ENCODE data around the gene SFMBT2. TPM values are rescaled to one million over a fixed set of nuclear protein-coding genes. Genes with fewer than 3 reads are reported as not detected.

SFMBT2 gene
- total RNA-seq, 1 experiment from 2014 or later: 0.03 TPM

DNA sequence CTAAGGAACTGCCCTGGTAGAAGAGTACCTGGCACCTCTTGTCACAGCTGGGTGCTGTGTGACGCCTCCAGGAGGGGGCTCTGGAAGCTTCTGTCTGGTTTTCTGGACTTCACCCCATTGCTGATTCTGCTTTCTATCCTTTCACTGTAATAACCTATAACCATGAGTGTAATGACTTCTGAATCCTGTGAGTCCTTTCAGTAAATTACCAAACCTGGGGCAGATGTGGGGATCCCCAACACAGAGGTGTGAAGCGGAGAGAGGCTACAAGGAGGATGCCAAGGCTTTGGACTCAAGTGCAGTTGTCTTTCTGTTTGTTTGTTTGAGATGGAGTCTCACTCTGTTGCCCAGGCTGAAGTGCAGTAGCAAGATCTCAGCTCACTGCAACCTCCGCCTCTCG is 143.7 kb downstream of the SFMBT2 start:
- no peak for DNase-seq (ENCODE audit: low spot score)

DNA sequence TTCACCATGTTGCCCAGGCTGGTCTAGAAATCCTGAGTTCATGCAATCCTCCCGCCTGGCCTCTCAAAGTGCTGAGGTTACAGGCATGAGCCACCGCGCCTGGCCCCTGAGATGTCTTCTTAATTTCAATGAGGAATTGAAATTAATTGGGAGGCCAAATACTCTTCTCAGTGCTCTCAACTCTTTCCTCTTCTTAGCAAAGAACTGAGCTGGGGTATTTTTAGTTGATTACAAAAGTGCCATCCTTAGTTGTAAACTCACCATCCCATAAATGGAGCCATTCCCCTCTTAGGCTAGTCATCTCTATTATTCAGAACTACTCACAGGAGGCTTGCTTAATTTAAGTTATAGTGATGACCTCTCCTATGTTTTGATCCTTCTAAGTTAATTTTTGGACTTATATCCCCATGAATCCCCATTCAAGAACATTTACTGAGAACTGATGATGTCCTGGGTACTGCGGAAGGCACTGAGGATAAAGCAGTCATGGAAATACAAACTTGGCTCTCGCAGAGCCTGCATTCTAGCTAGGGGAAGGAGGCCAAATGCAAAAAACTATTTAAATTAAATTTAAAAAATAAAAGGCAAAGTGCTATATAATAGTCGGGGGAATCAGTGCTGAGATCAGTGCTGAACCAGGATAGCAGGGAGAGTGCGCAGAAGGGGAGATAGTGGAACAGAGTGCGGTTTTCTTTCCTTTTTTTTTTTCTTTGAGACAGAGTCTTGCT is 145.3 kb downstream of the SFMBT2 start:
- DNase-seq (ENCODE audit: low spot score): no peak

DNA sequence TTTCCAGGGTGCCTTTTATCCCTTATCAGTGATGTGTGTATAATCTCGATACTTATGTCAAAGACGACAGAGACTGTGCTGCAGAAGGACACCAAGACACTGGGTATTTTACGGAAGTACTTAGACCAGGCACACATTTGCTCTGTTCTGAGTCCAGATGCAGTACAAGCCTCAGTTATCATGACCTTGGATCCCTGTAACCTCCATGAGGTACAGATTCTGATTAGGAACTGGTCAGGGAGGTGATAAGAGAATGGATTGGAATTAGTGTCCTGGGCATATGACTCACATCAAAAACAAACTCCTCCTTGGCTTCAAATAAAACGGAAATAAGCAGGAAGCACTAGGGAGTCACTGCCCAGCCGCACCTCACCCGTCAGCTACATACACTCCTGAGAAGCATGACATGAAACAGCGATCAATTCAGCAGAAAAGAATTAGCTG is 146.5 kb downstream of the SFMBT2 start:
- peak; percentile 51 for DNase-seq (ENCODE audit: low spot score)

DNA sequence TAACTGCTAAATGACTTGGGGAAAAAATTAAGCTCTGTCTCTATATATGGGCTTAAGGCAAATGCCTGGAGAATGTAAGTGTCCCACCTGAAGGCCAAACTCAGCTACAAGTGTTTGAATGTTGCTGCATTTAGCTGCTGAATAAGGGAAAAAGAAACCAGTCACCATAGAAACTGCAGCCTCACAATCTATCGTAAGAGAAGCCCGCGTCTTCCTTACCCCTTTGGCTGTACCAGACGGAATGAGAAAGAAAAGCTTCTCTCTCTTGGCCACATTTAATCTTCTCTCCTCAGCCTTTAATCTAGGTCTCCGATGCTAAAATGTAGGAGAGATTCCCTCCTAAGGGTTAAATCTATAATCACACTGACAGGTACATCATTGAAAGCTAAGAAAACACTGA is 147.2 kb downstream of the SFMBT2 start:
- DNase-seq (ENCODE audit: low spot score): no peak

DNA sequence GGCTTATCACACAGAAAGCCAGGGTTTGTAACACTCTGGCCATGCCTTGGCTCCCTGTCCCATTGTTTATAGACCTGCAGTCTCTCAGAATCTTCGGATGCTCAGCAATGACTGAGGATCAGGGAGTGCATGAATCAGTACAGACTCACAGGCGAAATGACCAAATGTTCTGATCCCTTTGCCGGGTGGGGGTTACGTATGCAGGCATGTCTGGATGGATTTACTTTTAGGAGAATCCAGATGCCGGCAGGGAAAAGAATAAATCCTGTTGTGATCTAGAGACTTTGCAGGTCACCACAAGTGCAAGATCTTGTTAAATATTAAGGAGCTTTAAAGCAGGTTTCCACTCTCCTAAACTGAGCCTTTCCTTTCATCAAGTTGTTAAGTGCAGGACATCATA is 149.5 kb downstream of the SFMBT2 start:
- no peak for DNase-seq (ENCODE audit: low spot score)

DNA sequence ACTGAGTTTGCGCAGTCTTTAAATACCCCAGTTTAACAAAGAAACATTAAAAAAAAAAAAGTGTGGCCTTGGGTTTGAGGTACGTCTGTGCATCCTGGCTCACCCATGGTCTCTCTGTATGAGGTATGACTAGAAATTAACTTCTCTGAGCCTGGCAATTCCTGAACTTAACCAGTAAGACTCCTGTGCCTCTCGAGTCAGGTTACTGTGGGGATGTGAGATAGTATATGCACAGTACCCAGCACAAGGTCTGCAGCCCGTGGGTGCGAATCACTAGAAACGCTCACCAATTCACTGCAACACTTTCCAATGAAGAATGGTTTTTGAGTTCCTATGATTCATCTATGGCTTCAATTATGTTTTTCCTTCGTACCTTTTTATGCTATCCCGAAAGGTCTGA is 149.9 kb downstream of the SFMBT2 start:
- no peak for DNase-seq (ENCODE audit: low spot score)

DNA sequence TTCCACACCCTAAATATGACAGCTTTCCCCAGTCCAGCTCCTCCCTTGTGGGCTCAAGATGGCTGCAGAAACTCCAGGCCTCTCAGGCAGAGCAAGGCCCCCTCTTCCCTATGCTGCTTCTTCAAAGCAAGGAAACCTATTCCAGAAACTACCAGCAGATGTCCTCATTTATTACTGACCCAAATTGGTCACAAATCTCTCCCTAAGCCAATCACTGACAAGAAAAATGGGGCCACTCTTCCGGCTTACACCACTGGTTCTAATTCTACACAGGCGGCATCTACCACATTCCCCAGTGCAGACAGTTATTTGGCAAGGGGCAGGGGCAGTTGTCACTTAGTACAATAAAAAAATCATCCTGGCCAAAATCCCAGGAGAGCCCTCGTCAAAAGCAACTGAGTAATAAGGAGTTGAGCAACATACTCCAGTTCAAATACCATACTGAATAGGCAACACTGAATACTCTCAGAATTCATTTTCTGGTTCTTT is 150.4 kb downstream of the SFMBT2 start:
- DNase-seq (ENCODE audit: low spot score): peak; percentile 67

DNA sequence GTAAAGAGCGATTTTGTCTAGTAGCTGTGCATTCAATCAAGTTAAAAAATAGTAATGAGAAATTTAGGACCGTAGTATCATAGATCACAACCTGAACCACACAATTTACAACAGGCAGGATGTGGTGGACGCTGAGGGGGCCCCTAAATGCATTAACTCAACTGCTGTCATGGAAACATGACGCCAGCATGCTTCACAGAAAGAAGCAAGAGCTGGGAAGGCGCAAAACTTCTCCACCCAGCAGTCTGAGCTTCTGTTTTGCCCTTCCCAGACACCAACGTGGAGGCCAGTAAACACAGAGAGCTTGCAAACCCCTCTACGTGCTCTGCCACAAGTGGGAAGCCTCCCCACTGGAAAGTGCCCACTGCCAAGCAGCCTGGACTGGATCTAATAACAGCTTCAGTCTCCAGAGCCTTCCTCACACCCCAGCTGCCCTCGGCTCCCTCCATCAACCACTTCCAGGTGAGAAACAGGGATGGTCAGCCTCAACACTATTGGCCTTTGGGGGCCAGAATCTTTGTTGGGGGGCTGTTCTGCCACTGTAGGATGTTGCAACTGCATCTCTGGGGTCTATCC is 151.8 kb downstream of the SFMBT2 start:
- no peak for DNase-seq (ENCODE audit: low spot score)

DNA sequence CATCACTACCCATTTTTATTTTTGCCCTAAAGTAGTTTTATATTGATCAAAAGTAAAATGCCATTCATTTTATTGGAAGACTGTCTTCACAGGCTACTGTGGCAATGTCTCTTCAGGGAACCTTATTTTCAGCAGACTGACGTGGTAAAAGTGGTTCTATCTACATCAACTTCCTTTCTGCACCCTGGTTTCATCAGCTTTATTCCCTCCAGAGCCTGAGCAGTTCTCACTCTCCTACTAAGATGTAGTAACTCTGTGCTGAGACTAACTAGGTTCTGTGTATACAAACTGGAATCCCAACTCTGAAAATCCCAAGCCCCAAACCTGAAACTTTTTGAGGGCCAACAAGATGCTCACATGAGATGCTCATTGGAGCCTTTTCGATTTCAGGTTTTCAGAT is 155.3 kb downstream of the SFMBT2 start:
- DNase-seq (ENCODE audit: low spot score): no peak

DNA sequence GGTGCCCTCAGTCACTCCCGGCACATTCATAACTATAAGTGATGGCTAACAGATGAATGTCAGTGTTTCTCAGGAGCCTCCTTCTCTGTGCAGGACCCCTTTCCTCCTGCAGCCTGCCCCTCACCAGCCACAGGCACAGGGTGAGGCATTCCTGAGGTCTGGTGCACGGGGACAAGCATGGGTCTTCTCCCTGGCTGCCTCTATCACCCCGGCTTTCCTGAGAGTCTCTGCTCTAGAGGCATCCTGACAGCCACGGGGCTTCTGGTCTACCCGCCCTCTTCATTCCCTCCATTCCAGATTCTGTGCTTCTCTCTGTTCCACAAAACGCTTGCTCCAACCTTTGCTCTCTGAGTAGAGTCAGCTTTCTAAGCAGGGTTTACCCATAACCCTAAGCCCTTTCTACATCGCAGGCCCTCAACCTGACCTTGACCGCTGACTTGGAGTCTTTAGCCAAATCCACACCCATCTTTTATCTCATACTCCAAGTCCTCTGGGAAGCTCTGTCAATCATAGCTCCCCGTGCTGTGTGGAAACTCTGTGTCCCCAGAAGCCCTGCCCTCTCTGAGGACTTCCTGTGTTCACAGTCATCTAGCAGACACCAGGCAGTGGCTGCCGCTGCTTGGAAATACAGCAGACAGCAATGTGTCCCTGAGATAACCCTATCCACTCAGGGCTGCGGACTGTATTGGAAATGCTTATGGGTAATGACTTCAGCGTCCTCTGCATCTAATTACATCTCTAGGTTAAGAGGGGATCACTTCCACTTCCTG is 159.0 kb downstream of the SFMBT2 start:
- DNase-seq (ENCODE audit: low spot score): no peak

DNA sequence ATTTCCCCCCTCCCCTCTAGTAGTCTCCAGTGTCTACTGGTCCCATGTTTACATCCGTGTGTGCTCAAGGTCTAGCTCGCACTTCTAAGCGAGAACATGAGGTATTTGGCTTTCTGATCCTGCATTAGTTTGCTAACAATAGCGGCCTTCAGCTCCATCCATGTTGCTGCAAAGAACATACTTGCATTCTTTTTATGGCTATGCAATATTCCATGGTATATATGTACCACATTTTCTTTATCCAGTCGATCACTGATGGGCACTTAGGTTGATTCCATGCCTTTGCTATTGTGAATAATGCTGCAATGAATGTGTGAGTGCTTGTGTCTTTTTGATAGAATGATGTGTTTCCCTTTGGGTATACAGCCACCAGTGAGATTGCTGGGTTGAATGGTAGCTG is 160.6 kb downstream of the SFMBT2 start:
- DNase-seq (ENCODE audit: low spot score): no peak

DNA sequence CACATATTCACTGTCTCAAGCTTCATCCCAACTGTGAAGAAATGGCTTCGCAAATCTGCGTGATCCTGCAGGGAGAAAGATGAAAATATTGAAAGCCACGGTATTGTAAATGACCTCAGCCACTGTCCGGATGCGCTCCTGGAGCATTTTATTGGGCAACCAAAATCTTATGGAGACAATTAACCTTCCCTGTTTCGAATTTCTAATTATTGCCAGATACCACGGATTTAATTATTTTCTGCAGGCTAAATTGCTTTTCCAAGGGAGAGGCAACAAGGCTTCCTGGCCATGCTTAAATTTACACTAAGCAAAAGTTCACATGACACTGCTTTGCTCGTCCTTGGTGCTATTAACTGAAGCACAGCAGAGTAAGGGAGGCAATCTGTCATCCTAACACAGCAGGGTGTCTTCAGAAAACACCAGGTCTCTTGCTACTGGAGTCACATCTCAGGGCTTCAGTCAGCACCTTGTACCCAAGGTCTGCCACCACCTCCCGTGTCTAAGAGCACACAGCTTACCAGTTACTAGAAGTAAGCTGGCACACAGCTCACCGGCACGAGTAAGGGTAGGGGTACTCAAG is 162.2 kb downstream of the SFMBT2 start:
- no peak for DNase-seq (ENCODE audit: low spot score)

DNA sequence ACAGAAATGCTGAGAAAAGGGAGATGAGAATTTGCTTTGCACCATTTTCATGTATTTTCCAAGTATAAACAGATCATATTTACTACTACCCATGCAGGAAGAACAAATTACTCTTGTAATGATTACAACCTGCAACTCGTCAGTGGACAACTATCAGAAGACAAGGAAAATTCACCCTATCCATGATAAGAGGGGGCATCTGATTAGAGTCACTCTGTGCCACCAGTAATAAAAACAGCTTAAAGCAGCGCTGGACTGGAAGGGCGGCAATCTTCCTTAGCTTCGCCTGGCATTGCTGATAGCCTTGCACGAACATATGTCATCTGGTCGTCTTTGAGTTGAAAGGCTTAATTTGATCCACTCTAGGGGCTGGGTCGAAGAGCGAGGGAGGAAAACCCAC is 162.7 kb downstream of the SFMBT2 start:
- no peak for DNase-seq (ENCODE audit: low spot score)

DNA sequence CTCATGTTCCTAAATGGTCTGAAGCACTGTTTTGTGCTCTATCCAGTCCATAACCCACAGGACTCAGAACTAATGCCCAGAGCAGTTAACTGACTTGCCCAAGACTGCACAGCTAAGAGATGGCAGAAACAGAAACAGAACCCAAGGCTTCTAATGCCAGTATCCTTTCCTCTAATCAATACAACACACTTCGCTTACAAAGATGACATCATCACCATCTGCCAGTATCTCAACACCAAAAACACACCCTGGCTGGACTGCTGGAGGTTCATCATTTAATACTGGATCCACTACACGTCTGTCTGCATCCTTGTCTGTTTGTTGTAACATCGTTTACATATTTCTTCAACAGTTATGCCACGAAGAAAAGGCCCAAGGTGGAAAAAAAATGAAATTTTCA is 165.3 kb downstream of the SFMBT2 start:
- DNase-seq (ENCODE audit: low spot score): no peak

DNA sequence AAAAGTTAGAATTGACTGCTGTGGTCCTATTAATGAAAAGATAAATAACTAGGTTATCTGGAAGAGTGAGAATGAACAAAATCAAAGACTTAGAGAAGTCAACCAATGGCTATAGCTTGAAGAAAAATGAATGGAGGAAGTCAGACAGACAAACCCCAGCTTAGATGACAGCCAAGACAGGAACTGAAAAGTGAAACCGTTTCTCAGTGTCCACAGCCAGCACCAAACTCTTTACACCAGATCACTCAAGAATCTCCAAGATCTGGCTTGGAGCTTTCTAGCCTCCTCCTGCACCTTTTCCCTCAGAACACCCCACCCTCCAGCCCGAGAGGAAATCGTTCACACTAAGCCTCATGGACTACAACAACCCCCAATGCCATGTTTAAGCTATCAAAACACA is 167.0 kb downstream of the SFMBT2 start:
- DNase-seq (ENCODE audit: low spot score): no peak

DNA sequence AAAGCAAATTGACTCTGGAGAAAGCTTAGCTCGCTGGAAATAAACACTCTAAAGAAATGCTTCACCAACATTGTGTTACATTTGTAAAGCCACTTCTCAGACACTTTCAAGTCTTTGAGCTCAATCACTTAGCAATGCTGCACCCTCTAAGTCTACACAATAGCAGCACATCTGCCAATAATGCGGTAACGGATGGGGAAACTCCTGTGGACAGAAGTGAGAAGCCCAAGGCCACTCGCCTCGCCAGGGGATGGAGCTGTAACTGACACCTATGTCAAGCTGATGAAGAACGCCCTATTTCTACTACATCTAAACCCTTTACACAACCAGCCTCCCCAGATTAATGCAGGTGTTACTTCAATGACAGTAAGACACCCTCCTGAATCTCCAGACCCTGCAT is 167.7 kb downstream of the SFMBT2 start:
- no peak for DNase-seq (ENCODE audit: low spot score)

DNA sequence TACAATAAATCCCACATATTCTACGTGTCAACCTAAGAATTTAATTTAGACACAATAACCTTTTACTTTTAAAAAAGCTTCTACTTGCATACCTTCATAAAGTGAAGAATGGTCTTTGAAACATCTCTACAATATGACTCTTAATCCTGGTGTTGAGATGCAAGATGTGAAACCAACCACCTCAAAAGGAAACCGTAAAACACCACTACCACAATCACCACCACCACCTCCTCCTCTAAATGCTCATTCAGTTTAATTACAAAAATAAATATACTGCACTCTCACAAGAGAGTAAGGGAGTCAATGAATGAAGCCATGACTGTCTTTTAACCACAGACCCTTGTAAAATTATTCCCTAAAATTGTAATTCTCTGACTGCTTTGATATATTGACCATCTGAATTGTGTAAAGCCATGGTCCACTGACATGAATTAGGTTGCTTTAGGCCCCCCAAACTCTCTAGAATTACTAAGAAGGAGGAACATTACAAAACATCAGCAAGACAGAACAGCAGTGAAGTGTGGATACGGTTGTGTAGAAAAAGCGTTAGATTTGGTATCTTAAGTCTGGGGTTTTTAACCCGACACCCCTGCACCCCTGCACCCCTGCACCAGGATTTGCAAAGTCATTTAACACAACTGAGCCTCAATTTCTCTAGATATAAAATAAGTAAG is 171.4 kb downstream of the SFMBT2 start:
- no peak for DNase-seq (ENCODE audit: low spot score)

DNA sequence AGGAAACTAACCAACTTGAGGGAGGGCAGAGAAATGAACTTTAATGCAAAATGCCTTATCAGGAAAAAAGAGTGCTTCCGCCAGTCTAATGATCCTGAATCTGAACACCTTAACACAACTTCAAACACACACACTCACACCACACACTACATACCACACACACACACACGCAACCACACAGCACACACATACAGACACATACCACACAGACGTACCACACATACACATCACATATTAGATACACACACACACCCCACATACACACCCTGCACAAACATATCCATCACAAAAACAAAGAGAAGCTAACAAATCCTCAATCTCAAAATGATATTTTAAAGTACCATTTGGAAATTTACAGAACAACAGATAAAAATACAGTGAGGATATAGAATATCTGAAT is 175.5 kb downstream of the SFMBT2 start:
- DNase-seq (ENCODE audit: low spot score): no peak

DNA sequence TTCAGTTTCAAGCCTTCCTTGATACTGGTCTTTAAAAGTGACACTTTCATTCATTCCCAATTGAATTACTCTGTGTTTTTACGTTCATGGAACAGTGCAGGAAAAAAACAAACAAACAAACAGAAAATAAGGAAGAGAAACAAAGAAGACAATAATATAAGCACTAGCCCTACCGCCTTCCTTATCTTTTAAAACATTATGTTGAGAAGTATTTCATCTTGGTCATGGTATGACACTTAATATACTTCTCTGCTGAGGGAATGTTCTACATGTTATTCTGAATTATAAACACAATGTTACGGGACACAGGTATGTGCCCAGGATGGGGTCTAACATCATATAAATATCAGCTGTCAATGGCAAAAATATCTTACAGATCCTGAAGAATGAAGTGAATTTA is 176.7 kb downstream of the SFMBT2 start:
- DNase-seq (ENCODE audit: low spot score): no peak

DNA sequence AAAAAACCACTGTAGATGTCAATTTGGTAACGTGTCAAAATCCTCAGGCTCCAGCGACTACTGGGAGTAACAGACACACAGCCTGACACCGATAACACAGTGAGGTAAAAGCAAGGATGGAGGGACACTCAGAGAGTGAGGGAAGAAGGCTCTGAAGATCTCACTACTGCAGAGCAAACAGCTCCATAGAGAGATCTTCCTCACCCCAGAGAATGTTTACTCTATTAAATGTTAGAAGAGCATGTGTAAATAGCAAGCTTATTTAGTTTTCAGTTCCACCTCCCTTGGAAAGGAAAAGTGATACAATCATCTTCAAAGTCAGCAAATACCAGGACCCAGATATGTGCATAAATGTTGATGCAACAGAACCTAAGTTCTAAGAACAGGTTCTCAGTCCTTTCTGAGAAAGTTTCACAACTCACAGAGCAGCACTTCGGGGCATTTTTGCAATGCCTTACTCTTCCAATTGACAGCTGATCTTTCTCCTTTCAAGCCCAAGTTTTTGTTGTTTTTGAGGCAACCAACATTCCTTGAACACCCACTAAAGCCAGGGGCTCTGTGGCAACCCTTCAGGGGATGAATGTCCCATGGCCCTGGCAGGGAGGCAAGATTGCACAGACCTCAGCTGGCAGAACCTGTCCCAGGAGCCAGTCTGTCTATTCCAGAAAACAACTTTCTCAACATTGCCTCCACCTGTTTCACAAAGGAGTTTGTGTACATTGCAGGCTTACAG is 177.4 kb downstream of the SFMBT2 start:
- no peak for DNase-seq (ENCODE audit: low spot score)
